ENCODE results near the gene IL7R. TPM values are rescaled to one million over a fixed set of nuclear protein-coding genes. Genes with fewer than 3 reads are reported as not detected.
"Not testable (repeated sequence)": the region's sequence is repeated elsewhere in the genome, so short reads cannot be mapped to it uniquely, and the experiment has no call there.

Gene IL7R
- total RNA-seq, 2 donors from 2014 or later: 860 to 1,128 TPM

DNA sequence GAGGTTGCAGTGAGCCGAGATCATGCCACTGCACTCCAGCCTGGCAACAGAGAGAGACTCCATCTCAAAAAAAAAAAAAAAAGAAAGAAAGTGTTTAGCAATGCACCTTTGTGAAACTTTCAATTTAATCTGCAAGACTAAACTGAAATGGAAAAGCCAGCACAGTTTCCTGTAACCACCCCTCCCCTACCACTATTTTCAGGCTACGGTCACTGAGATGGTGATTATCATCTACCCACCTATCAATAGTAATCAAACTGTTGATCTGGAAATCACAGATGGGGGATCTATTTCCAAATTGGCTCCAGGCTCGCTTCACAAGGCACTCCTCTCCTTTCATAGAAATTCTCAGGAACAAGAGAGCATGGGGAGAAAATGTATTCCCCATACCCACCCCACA is 30.6 kb upstream of the IL7R start:
- H3K36me3 Mint-ChIP-seq (ENCODE audit: low read depth): no peaks in the 10 kb centered on the region
- peaks cover 69% of the 10 kb centered on the region for H3K4me1 Mint-ChIP-seq
- H3K27me3 Mint-ChIP-seq: no peaks in the 10 kb centered on the region
- H3K4me3 Mint-ChIP-seq: peak overlapping the region; percentile 60
- DNase-seq (no peak), ATAC-seq (no peak)
- H3K27ac Mint-ChIP-seq: no peak overlapping the region
- H3K9me3 ChIP-seq (ENCODE audit: control insufficient read depth, low read length, poor library complexity, severe bottlenecking): no peaks in the 10 kb centered on the region

DNA sequence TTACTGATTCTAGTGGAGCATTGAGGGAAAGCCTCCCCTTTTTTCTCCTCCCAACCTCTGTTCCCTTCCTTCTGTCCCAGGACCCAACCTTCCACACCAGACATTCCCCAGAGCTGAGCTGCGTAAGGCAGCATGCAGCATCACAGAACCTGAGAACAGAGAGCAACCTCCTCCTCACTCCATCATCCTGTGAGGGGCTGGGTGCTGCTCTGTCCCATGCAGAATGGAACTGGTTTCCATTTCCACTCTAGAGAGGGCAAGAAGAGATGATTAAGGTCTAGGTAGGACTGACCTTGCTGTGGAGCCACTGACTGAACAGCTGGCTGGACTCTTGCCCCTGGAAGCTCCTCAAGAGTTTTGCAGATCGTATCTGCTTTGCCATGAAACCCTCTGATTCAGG is 30.1 kb upstream of the IL7R start:
- Mint-ChIP-seq H3K27ac (no peak overlapping the region), H3K4me3 (peak overlapping the region; percentile 60), H3K36me3 (ENCODE audit: low read depth) (no peaks in the 10 kb centered on the region), H3K4me1 (peaks cover 73% of the 10 kb centered on the region), H3K27me3 (no peaks in the 10 kb centered on the region)
- no peaks in the 10 kb centered on the region for H3K9me3 ChIP-seq (ENCODE audit: control insufficient read depth, low read length, poor library complexity, severe bottlenecking)
- DNase-seq: no peak
- ATAC-seq: no peak

DNA sequence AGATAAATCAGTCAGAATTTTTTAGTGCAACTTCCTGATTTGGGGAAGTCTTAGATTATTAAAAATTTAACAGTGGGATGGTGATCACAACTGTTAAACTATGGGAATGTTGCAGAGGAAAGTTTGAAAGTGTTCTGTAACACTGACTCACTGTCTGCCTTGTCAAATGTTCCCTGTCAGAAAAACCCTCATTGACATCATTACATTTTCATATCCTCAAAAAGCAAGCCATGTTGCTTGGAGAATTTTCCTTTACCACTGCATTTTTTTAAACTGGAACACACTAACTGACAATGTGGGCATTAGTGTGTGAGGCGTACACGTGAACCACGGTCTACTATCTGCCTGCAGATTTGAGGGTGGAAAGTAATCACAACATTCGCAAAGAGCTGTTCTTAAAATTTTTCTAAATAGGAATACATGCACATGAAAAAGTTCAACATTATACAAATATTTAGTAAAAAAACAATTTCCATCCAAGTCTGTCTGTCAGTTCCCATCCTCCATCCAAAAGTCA is 28.6 kb upstream of the IL7R start:
- Mint-ChIP-seq H3K27me3 (no peaks in the 10 kb centered on the region), H3K27ac (no peak overlapping the region), H3K4me1 (peaks cover 69% of the 10 kb centered on the region), H3K4me3 (peak overlapping the region; percentile 7), H3K36me3 (ENCODE audit: low read depth) (no peaks in the 10 kb centered on the region)
- DNase-seq (no peak), ATAC-seq (no peak)
- H3K9me3 ChIP-seq (ENCODE audit: control insufficient read depth, low read length, poor library complexity, severe bottlenecking): no peaks in the 10 kb centered on the region

DNA sequence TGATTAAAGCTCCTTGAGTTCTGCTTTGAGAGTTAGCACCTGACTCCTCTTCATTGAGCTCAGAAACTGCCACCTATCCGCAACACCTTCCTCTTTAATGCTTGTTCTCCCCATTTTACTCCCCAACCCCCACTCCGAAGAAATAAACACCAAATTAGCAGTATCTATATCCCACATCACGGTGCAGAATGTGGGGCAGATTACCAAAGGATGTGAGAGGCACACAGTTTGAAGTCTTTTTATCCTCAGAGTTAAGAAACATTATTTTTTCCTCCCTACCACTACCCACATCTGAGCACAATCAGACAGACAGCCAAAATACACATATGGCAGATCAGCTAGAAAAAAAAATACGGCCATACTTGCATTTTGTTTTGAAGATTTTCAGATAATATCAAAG is 26.1 kb upstream of the IL7R start:
- H3K36me3 Mint-ChIP-seq (ENCODE audit: low read depth): no peaks in the 10 kb centered on the region
- DNase-seq: peak in 2 of 3 donors; percentile 32 to 41
- no peak overlapping the region for H3K27ac Mint-ChIP-seq
- H3K4me1 Mint-ChIP-seq: peaks cover 67% of the 10 kb centered on the region
- H3K27me3 Mint-ChIP-seq: no peaks in the 10 kb centered on the region
- ATAC-seq: peak; percentile 94
- H3K4me3 Mint-ChIP-seq: peak overlapping the region; percentile 82
- H3K9me3 ChIP-seq (ENCODE audit: control insufficient read depth, low read length, poor library complexity, severe bottlenecking): no peaks in the 10 kb centered on the region

DNA sequence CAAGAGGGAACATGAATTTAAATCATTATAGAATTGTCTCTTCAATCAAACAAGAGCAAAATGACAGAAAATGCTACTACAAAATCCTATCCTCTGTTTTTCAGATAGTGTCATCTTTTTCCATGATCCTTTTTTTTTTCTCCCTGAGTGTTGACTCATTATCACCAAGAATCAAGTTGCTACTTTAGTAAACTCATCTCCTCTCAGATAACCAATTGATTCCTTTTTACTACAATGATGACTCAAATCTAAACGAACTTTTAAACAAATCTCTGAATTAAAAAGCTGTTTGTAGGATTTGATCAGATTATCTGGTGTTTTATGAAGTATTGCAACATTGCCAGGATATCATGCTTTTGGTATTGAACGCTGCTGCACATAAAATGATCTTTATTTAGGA is 23.9 kb upstream of the IL7R start:
- ATAC-seq: no peak
- Mint-ChIP-seq H3K27me3 (no peaks in the 10 kb centered on the region), H3K4me1 (peaks cover 65% of the 10 kb centered on the region), H3K27ac (no peak overlapping the region), H3K36me3 (ENCODE audit: low read depth) (no peaks in the 10 kb centered on the region), H3K4me3 (peak overlapping the region; percentile 53)
- no peak for DNase-seq
- H3K9me3 ChIP-seq (ENCODE audit: control insufficient read depth, low read length, poor library complexity, severe bottlenecking): no peaks in the 10 kb centered on the region

DNA sequence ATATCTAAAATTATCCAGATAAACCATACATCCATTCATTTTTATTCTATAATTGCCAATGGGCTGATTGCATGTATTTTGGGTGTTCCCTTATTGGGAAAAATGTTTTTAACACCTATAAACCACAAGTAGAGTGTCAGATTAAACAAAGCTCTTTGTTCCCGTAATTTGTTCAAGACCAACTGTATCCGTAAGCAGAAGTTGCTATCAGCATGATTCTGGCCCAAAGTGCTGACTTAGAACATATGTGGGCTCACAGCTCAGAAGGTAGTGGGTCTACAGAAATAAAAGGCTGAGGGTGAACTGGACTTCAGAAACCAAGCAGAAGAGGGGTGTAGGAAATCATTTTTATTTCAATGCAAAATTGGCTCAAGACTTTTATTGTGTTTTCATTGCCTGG is 23.5 kb upstream of the IL7R start:
- no peaks in the 10 kb centered on the region for H3K27me3 Mint-ChIP-seq
- H3K9me3 ChIP-seq (ENCODE audit: control insufficient read depth, low read length, poor library complexity, severe bottlenecking): no peaks in the 10 kb centered on the region
- no peaks in the 10 kb centered on the region for H3K36me3 Mint-ChIP-seq (ENCODE audit: low read depth)
- peaks cover 62% of the 10 kb centered on the region for H3K4me1 Mint-ChIP-seq
- DNase-seq: no peak
- H3K27ac Mint-ChIP-seq: no peak overlapping the region
- H3K4me3 Mint-ChIP-seq: peak overlapping the region; percentile 81
- no peak for ATAC-seq

DNA sequence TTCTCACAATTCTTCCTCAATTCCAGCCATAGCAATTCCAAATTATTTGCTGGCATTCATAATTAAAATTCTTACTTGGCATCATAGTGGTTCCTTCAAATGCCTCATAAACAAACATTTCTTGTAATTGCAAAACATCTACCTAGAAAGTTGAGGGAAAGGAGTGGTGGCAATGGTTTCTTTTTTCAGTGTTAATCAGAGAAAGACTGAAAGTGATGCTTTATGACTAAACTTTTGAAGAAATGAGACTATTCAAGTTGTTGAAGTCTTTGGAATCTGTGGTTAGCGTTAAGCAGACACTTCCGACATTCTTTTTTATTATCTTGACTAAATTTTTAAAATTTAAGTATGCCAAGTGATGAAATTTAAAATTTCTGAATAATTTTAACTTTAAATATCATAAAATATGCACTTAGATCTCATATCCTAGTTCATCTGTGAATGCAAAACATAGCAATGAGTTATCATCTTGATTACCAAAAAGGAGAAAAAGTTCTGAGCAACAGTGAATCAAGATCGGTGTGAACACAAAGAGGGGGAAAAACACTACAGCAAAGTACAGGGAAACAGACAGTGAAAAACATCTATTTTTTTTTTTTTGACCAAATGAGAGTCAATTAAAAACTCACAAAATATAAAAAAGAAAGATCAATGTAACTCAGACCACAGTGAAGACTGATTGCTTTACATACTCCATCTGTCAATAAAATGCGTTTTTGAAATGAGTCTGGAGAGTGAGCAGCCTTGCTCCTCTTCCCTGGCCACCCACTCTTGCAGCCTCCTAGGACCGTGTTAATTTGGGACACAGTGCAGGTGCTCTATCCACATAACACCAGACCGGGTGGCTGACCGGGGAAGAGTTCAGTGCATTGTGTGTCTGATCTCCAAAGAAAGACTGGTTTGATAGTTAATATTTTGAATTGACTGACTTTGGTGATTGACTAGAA is 20.6 kb upstream of the IL7R start:
- Mint-ChIP-seq H3K27ac (no peak overlapping the region), H3K4me3 (peak overlapping the region; percentile 83), H3K27me3 (no peaks in the 10 kb centered on the region), H3K4me1 (peaks cover 56% of the 10 kb centered on the region), H3K36me3 (ENCODE audit: low read depth) (no peaks in the 10 kb centered on the region)
- H3K9me3 ChIP-seq (ENCODE audit: control insufficient read depth, low read length, poor library complexity, severe bottlenecking): no peaks in the 10 kb centered on the region
- peak; percentile 24 for ATAC-seq
- no peak for DNase-seq

DNA sequence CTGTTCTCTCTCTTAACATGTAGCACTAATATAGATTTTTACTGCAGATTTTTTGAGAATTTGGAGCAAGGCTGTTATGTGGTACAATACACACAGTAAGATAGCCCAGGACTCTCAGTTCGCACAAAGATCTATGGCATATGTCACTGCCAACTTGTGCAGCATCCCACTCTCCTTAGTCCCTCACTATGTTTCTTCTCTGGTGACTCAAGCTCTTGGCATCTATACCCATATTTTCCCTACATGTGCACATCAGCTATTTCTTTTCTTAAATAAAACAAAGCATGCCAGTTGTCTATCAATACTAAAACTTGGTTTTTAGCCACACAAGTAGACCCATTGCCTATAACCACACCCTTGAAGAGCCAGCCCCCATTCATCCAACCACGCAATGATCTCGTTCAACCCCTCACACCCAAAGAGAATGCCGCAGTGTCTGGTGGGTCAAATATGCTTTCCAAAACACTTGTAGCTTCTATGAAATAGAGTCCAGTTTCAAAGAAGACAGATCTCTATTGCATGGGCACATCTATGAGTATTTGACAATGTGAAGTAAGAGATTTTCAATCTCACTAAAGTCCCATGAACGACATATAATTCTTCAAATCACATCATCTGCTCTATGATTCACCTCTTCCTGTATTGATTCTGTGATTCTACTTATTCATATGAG is 18.2 kb upstream of the IL7R start:
- H3K27ac Mint-ChIP-seq: no peak overlapping the region
- peaks cover 38% of the 10 kb centered on the region for H3K4me1 Mint-ChIP-seq
- peak; percentile 43 for ATAC-seq
- H3K36me3 Mint-ChIP-seq (ENCODE audit: low read depth): no peaks in the 10 kb centered on the region
- peak overlapping the region; percentile 46 for H3K4me3 Mint-ChIP-seq
- H3K9me3 ChIP-seq (ENCODE audit: control insufficient read depth, low read length, poor library complexity, severe bottlenecking): no peaks in the 10 kb centered on the region
- no peak for DNase-seq
- H3K27me3 Mint-ChIP-seq: no peaks in the 10 kb centered on the region

DNA sequence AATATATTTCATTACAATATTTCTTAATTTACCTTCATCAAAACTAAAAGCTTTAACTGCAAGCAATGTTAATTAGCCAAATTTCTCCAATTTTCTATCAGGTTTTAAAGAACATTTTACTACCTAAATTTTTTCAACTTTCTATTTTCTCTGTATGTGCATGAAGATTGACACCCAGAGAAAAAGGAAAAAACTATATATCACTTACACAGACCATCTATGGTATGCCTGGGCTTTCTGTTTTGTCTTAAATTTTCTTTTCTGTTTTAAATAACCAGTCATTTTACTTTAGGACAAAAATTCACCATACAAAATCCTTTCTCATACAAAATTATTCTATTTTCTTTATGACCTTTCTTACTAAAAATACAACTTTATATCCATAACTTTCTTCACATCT is 13.8 kb upstream of the IL7R start:
- H3K4me3 Mint-ChIP-seq: no peak overlapping the region
- H3K27me3 Mint-ChIP-seq: no peaks in the 10 kb centered on the region
- H3K36me3 Mint-ChIP-seq (ENCODE audit: low read depth): no peaks in the 10 kb centered on the region
- no peaks in the 10 kb centered on the region for H3K9me3 ChIP-seq (ENCODE audit: control insufficient read depth, low read length, poor library complexity, severe bottlenecking)
- peaks cover 12% of the 10 kb centered on the region for H3K4me1 Mint-ChIP-seq
- DNase-seq (no peak), ATAC-seq (no peak)
- no peak overlapping the region for H3K27ac Mint-ChIP-seq

DNA sequence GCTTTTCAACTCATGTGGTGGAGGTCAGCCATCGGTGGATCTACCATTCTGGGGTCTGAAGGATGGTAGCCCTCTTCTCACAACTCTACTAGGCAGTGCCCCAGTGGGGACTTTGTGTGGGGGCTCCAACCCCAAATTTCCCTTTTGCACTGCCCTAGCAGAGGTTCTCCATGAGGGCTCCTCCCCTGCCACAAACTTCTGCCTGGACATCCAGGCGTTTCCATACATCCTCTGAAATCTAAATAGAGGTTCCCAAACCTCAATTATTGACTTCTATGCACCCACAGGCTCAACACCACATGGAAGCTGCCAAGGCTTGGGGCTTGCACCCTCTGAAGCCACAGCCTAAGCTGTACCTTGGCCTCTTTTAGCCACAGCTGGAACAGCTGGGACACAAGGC is 11.2 kb upstream of the IL7R start:
- H3K27ac Mint-ChIP-seq: peak overlapping the region; percentile 48
- DNase-seq; H3K36me3 Mint-ChIP-seq (ENCODE audit: low read depth); ATAC-seq; H3K9me3 ChIP-seq (ENCODE audit: control insufficient read depth, low read length, poor library complexity, severe bottlenecking); H3K4me3 Mint-ChIP-seq; H3K27me3 Mint-ChIP-seq; H3K4me1 Mint-ChIP-seq: not testable (repeated sequence)

DNA sequence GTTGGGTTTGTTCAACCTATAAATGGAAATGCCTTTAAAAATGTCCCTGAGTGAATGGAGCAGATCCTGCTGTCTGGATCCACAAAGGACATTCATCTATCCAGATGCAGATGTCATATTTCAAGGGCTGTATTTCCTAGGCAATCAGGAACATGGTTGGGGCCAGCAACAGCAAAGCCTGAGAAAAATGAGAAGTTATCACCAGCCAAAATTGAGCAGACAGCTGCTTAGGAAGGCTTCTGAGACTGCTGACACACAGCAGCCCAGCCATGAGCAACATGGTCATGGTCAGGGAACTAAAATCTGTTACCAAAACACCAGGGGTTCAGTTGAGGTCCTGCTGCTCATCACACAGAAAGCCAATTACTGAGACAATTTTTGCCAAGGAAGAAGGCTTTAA is 9.2 kb upstream of the IL7R start:
- Mint-ChIP-seq H3K27me3 (no peaks in the 10 kb centered on the region), H3K36me3 (ENCODE audit: low read depth) (no peaks in the 10 kb centered on the region), H3K4me3 (no peak overlapping the region), H3K4me1 (peaks cover 16% of the 10 kb centered on the region), H3K27ac (no peak overlapping the region)
- DNase-seq (no peak), ATAC-seq (no peak)
- no peaks in the 10 kb centered on the region for H3K9me3 ChIP-seq (ENCODE audit: control insufficient read depth, low read length, poor library complexity, severe bottlenecking)

DNA sequence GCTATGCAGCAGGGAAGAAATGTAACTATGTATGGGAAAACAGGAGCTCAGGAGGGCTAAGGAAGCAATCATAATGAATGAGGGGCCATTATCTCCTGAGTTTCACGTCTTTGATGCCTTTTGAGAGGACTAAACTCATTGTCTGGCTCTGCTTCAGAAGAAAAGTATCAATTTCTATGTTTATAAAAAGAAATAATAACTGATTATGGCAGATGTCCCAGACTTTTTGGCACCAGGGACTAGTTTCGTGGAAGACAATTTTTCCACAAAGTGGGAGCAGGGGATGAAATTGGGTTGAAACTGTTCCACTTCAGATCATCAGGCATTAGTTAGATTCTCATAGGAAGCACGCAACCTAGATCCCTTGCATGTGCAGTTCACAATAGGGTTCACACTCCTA is 8.7 kb upstream of the IL7R start:
- DNase-seq: no peak
- Mint-ChIP-seq H3K4me3 (no peak overlapping the region), H3K27ac (peak overlapping the region; percentile 63), H3K27me3 (no peaks in the 10 kb centered on the region), H3K4me1 (peaks cover 17% of the 10 kb centered on the region), H3K36me3 (ENCODE audit: low read depth) (no peaks in the 10 kb centered on the region)
- H3K9me3 ChIP-seq (ENCODE audit: control insufficient read depth, low read length, poor library complexity, severe bottlenecking): no peaks in the 10 kb centered on the region
- no peak for ATAC-seq

DNA sequence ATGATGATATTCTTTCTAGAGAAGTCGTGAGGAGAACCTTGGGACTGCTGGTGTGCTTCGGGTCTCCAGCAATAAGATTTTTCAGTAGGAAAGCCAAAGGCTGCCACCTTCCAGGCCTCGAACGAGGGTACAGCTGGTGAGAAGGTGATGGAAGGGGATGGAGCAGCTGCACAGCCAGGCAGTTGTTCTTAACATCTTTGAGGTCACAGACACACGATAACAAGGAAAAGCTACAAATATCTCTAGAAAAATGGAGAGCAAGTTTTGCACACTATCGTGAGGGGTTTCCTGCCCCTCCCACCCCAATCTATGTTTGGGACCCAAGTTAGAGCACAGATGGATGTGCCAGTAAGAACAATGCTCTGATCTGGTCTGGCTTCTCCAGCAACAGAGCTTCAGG is 6.8 kb upstream of the IL7R start:
- Mint-ChIP-seq H3K4me1 (peaks cover 35% of the 10 kb centered on the region), H3K4me3 (peak overlapping the region; percentile 98), H3K27me3 (no peaks in the 10 kb centered on the region), H3K27ac (peak overlapping the region; percentile 99), H3K36me3 (ENCODE audit: low read depth) (peaks cover 2% of the 10 kb centered on the region)
- DNase-seq: no peak
- no peaks in the 10 kb centered on the region for H3K9me3 ChIP-seq (ENCODE audit: control insufficient read depth, low read length, poor library complexity, severe bottlenecking)
- ATAC-seq: no peak

Data from T-helper 17 cell (primary cell).